H1 (cell line): ENCODE data around the gene CKAP2L. TPM values are rescaled to one million over a fixed set of nuclear protein-coding genes. Genes with fewer than 3 reads are reported as not detected.

Experiments used
- CTCF ChIA-PET: fragments of 300-600 bp; sonication (Branson Sonifier 250); formaldehyde crosslinking; loops from one replicate; lab custom pipeline; 2021; ENCODE audit not compliant: partially characterized antibody; lab: Charles Lee
- POLR2A ChIA-PET: fragments of 300-600 bp; sonication (Branson Sonifier 250); formaldehyde crosslinking; loops from one replicate; lab custom pipeline; 2021; ENCODE audit warnings: inconsistent platforms; ENCODE audit not compliant: partially characterized antibody; lab: Charles Lee
- DNase-seq, 2 experiments: peaks; one replicate each; pipeline versions ENCODE4 v3.0.0 to v3.0.0-alpha.2; 2010 to 2022; ENCODE audit warnings: low spot score in 2 of 2, low read depth in 1 of 2, mixed read lengths in 1 of 2
- FAIRE-seq: peaks from 2 replicates; lab custom pipeline; 2011; peaks lifted over from hg19 to GRCh38; lab: Jason Lieb, UNC
- H2AFZ ChIP-seq: 2 replicates; pipeline ENCODE4 v1.8.1; 2012; ENCODE audit warnings: low read length, inconsistent platforms
- H2AK5ac ChIP-seq: 2 replicates; pipeline ENCODE4 v1.6.1; 2013; ENCODE audit warnings: low read depth, low read length
- H2BK120ac ChIP-seq: replicated peaks from 2 replicates; pipeline ENCODE3; 2013; ENCODE audit warnings: low read depth, low read length, inconsistent platforms
- H2BK12ac ChIP-seq: 2 replicates; pipeline ENCODE4 v1.6.1; 2013; ENCODE audit warnings: low read depth, low read length
- H2BK15ac ChIP-seq: 2 replicates; pipeline ENCODE4 v1.6.1; 2013; ENCODE audit warnings: low read length
- H2BK20ac ChIP-seq: 2 replicates; pipeline ENCODE4 v1.6.1; 2013; ENCODE audit warnings: low read length
- H2BK5ac ChIP-seq: 2 replicates; pipeline ENCODE4 v1.6.1; 2013; ENCODE audit warnings: low read depth, low read length
- H3K14ac ChIP-seq: 2 replicates; pipeline ENCODE4 v1.6.1; 2013; ENCODE audit warnings: inconsistent platforms; ENCODE audit not compliant: insufficient read length
- H3K18ac ChIP-seq: 2 replicates; pipeline ENCODE4 v1.6.1; 2013; ENCODE audit warnings: low read length; ENCODE audit errors: extremely low read depth
- H3K23ac ChIP-seq: 2 replicates; pipeline ENCODE4 v1.6.1; 2013; ENCODE audit warnings: inconsistent platforms; ENCODE audit not compliant: insufficient read length
- H3K23me2 ChIP-seq: 2 replicates; pipeline ENCODE4 v1.6.1; 2013; ENCODE audit warnings: low read depth, low read length
- H3K27ac ChIP-seq: 2 replicates; pipeline ENCODE4 v1.6.1; 2011; ENCODE audit warnings: low read depth, low read length, inconsistent platforms
- H3K27me3 ChIP-seq, 4 experiments: replicated peaks in 1 of 4; 1 replicate in 1 of 4; 2 replicates in 3 of 4; pipeline versions ENCODE4 v1.6.1 to v1.8.1; 2011 to 2013; ENCODE audit warnings: low read length in 3 of 4, mild to moderate bottlenecking in 3 of 4, inconsistent platforms in 2 of 4, mixed read lengths in 2 of 4, moderate library complexity in 1 of 4; ENCODE audit not compliant: control insufficient read depth in 3 of 4, insufficient read depth in 3 of 4; ENCODE audit errors: extremely low read depth in 1 of 4
- H3K36me3 ChIP-seq, 4 experiments: 2 replicates each; pipeline versions ENCODE4 v1.6.1 to v1.8.1; 2011 to 2013; ENCODE audit warnings: mild to moderate bottlenecking in 4 of 4, low read length in 3 of 4, moderate library complexity in 2 of 4, control low read depth in 1 of 4, inconsistent platforms in 1 of 4; ENCODE audit not compliant: insufficient read depth in 4 of 4, control insufficient read depth in 2 of 4
- H3K4ac ChIP-seq: replicated peaks from 2 replicates; pipeline ENCODE3; 2013; ENCODE audit warnings: low read length, low read depth, mixed read lengths, inconsistent platforms; ENCODE audit not compliant: insufficient read length
- H3K4me1 ChIP-seq, 4 experiments: replicated peaks in 1 of 4; 1 replicate in 1 of 4; 2 replicates in 3 of 4; pipeline versions ENCODE4 v1.6.1 to v1.8.1; 2011 to 2013; ENCODE audit warnings: low read length in 3 of 4, inconsistent platforms in 2 of 4, mixed read lengths in 1 of 4; ENCODE audit not compliant: insufficient read depth in 4 of 4, control insufficient read depth in 3 of 4
- H3K4me2 ChIP-seq, 2 experiments: 2 replicates each; pipeline versions ENCODE4 v1.6.1 to v1.8.1; 2011 to 2013; ENCODE audit warnings: low read depth in 2 of 2, low read length in 2 of 2, control low read depth in 1 of 2, inconsistent platforms in 1 of 2, mild to moderate bottlenecking in 1 of 2; ENCODE audit not compliant: insufficient read depth in 1 of 2
- H3K4me3 ChIP-seq, 4 experiments: fragments of 200-600, 300-600 bp in 1 of 4; sonication (generic), shearing (Covaris generic), sonication (Bioruptor Twin) in 1 of 4; 2 replicates each; pipeline versions ENCODE4 v1.5.1 to v1.8.1; 2011 to 2016; ENCODE audit warnings: low read length in 4 of 4, low read depth in 3 of 4, control low read depth in 2 of 4, inconsistent platforms in 2 of 4, mild to moderate bottlenecking in 2 of 4, mixed read lengths in 1 of 4, moderate library complexity in 1 of 4; ENCODE audit not compliant: insufficient read depth in 2 of 4; ENCODE audit errors: extremely low read depth in 1 of 4
- H3K56ac ChIP-seq: replicated peaks from 2 replicates; pipeline ENCODE3; 2013; ENCODE audit warnings: low read depth, mild to moderate bottlenecking, mixed read lengths, low read length, inconsistent platforms; ENCODE audit not compliant: insufficient read length
- H3K79me1 ChIP-seq: 2 replicates; pipeline ENCODE4 v1.6.1; 2013; ENCODE audit warnings: low read depth, low read length, control low read depth
- H3K79me2 ChIP-seq, 2 experiments: 2 replicates each; pipeline versions ENCODE4 v1.6.1 to v1.8.1; 2012 to 2013; ENCODE audit warnings: low read length in 2 of 2, mild to moderate bottlenecking in 2 of 2, inconsistent platforms in 1 of 2; ENCODE audit not compliant: insufficient read depth in 2 of 2, control insufficient read depth in 1 of 2
- H3K9ac ChIP-seq, 4 experiments: replicated peaks in 1 of 4; 1 replicate in 1 of 4; 2 replicates in 3 of 4; pipeline versions ENCODE4 v1.6.1 to v1.8.1; 2011 to 2013; ENCODE audit warnings: low read depth in 3 of 4, low read length in 3 of 4, control low read depth in 2 of 4, mild to moderate bottlenecking in 2 of 4, moderate library complexity in 2 of 4, inconsistent platforms in 1 of 4; ENCODE audit errors: extremely low read depth in 1 of 4
- H3K9me3 ChIP-seq, 2 experiments: 2 replicates each; pipeline versions ENCODE4 v1.6.1 to v1.8.1; 2012 to 2013; ENCODE audit warnings: mild to moderate bottlenecking in 2 of 2, moderate library complexity in 2 of 2, control low read depth in 1 of 2, inconsistent platforms in 1 of 2, low read depth in 1 of 2, low read length in 1 of 2, mixed read lengths in 1 of 2; ENCODE audit not compliant: insufficient read depth in 2 of 2
- H4K20me1 ChIP-seq, 2 experiments: replicated peaks in 1 of 2; 2 replicates each; pipeline versions ENCODE3 to v1.8.1; 2011 to 2013; ENCODE audit warnings: inconsistent platforms in 2 of 2, low read length in 2 of 2, mild to moderate bottlenecking in 1 of 2; ENCODE audit not compliant: insufficient read depth in 2 of 2, control insufficient read depth in 1 of 2
- H4K5ac ChIP-seq: 2 replicates; pipeline ENCODE4 v1.6.1; 2013; ENCODE audit warnings: low read length, low read depth, mixed read lengths, inconsistent platforms; ENCODE audit not compliant: insufficient read length
- H4K8ac ChIP-seq: 2 replicates; pipeline ENCODE4 v1.8.0; 2013; ENCODE audit warnings: mild to moderate bottlenecking, moderate library complexity, low read length, inconsistent platforms; ENCODE audit not compliant: insufficient read depth; ENCODE audit errors: extremely low read depth
- H4K91ac ChIP-seq: replicated peaks from 2 replicates; pipeline ENCODE3; 2013; ENCODE audit warnings: low read length, mixed read lengths, inconsistent platforms; ENCODE audit not compliant: insufficient read length
- ASH2L ChIP-seq: fragments of 200-600, 300-600 bp; sonication (generic); IDR thresholded peaks from one replicate; pipeline ENCODE4 v1.7.1; 2017; ENCODE audit warnings: low read length
- BACH1 ChIP-seq: IDR thresholded peaks from 2 replicates; pipeline ENCODE4 v1.6.1; 2012; ENCODE audit warnings: low read length, improper control_type of control experiment
- CHD2 ChIP-seq: IDR thresholded peaks from 2 replicates; pipeline ENCODE4 v1.6.1; 2012; ENCODE audit warnings: low read length, improper control_type of control experiment
- CTBP2 ChIP-seq: IDR thresholded peaks from 2 replicates; pipeline ENCODE4 v1.7.0; 2011; ENCODE audit warnings: borderline replicate concordance, mild to moderate bottlenecking, moderate library complexity, mixed read lengths, low read length; ENCODE audit not compliant: insufficient read depth, insufficient read length
- JUN ChIP-seq: IDR thresholded peaks from 2 replicates; pipeline ENCODE4 v1.6.1; 2011; ENCODE audit warnings: low read depth, mild to moderate bottlenecking, improper control_type of control experiment, low read length
- MAFK ChIP-seq: IDR thresholded peaks from 2 replicates; pipeline ENCODE4 v1.6.1; 2012; ENCODE audit warnings: low read depth, mild to moderate bottlenecking, improper control_type of control experiment, low read length
- RNF2 ChIP-seq: fragments of 200-900, 300-1000 bp; sonication (generic); IDR thresholded peaks from 2 replicates; pipeline ENCODE4 v1.7.1; 2016; ENCODE audit warnings: borderline replicate concordance, low read depth, mild to moderate bottlenecking, antibody characterized with exemption, low read length; ENCODE audit not compliant: poor library complexity, severe bottlenecking; ENCODE audit errors: missing control alignments
- SUZ12 ChIP-seq: fragments of 200-600 bp; sonication (generic); IDR thresholded peaks from 2 replicates; pipeline ENCODE4 v1.6.1; 2012; ENCODE audit warnings: mild to moderate bottlenecking, inconsistent platforms, low read length, moderate library complexity, mixed read lengths
- TBP ChIP-seq: IDR thresholded peaks from 2 replicates; pipeline ENCODE4 v1.6.1; 2011; ENCODE audit warnings: low read depth, low read length, improper control_type of control experiment
- WGBS, 2 experiments: shearing (Covaris generic) in 1 of 2; methylation state at CpG; one replicate each; pipeline versions ENCODE4 v1.1.6 to v1.1.7; 2013 to 2015; ENCODE audit warnings: low lambda C conversion rate in 2 of 2, mixed read lengths in 2 of 2, inconsistent platforms in 1 of 2, low coverage in 1 of 2, missing lambda C conversion rate in 1 of 2; ENCODE audit not compliant: insufficient replicate concordance in 2 of 2, insufficient coverage in 1 of 2, insufficient read length in 1 of 2; ENCODE audit errors: extremely low coverage in 1 of 2, missing lambda C conversion rate in 1 of 2; 5-methylcytosine and 5-hydroxymethylcytosine counted together
- polyA plus RNA-seq, 7 experiments: library from polyadenylated mRNA; depleted of rRNA in 3 of 7; stranded (reverse) in 5 of 7; unstranded in 2 of 7; fragments of >200 nt in 5 of 7; fragments of 200-250 nt in 2 of 7; gene quantifications; 1 replicate in 5 of 7; 2 replicates in 1 of 7; 4 replicates in 1 of 7; pipeline versions ENCODE4 v1.2.1 to v1.2.3, GENCODE V29; 2011 to 2013; ENCODE audit warnings: missing spikeins in 2 of 7, mixed read lengths in 2 of 7
- total RNA-seq: library from RNA; stranded (reverse); fragmentation: NEBNext Ultra II Directional; extraction: Animal tissue kit (Norgen Biotek cat#: 25700); gene quantifications from 2 replicates; pipeline ENCODE4 v1.2.1, GENCODE V29; 2021

Gene CKAP2L
- total and polyA plus RNA-seq, 2 of the 8 experiments (the other 6 are each of a cell fraction or from before 2014, with no cell fraction given), result 2.5 to 20.7 TPM

DNA sequence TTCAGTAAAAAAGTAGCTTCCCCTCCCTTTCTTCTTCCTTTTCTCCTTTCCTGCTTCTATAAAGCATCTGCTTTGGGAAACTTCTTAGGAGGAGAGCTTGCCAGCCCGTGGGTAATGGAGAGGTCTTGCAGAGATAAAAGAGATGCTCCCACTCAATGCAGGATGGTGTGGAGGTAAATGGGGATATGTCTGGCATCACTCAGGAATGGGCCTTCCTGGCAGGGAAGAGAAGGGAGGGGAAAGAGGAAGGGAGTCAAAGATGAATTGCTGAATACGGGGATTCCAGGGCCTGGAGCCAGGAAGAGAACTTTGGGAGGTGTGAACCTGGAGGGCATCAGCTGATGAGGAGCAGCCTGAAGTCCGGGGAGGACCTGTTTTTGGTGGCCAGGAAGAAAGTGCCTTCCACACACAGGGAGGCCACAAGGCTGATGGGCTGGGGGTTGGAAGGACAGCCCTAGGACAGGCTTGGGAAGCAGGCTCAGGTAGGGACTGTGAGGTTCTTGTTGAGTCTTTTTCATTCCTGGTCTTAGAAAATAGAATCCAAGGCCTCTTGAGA lies 46.9 kb upstream of the CKAP2L start:
- H3K18ac ChIP-seq, result peak overlapping the region; percentile 60; the same call in 1 of the 2 replicates
- H3K9ac ChIP-seq, result no peak overlapping the region
- H3K27ac ChIP-seq, result no peak overlapping the region
- no peak overlapping the region for H4K91ac ChIP-seq
- CTCF ChIA-PET, result interaction anchor here (1.4 to 2.5 kb wide), 2 partner anchors 74 to 85 kb away, joined by 5 to 8 read pairs; no protein-coding TSS in a partner anchor
- H3K23ac ChIP-seq, result no peak overlapping the region
- 88% methylated on average over 3 of the region's 3 CpGs; no CpG with 5 or more reads in 1 of the 2 experiments for WGBS, 2 experiments
- no peak overlapping the region for H2AK5ac ChIP-seq
- TF ChIP-seq RNF2 (no peak), BACH1 (no peak), ASH2L (no peak), MAFK (no peak), CTBP2 (no peak), TBP (no peak), CHD2 (no peak), SUZ12 (no peak), JUN (no peak)
- TF ChIP-seq, all 59 proteins: peak for 0
- Histone ChIP-seq H4K8ac (no peak overlapping the region), H3K27me3 (no peaks in the 10 kb centered on the region), H2BK20ac (peak overlapping the region; percentile 66; the same call in 1 of the 2 replicates), H2AFZ (no peak overlapping the region), H3K9me3 (no peaks in the 10 kb centered on the region), H3K79me1 (no peaks in the 10 kb centered on the region), H3K14ac (no peak overlapping the region), H3K36me3 (no peaks in the 10 kb centered on the region), H4K20me1 (no peaks in the 10 kb centered on the region), H3K4ac (no peak overlapping the region), H3K4me1 (peaks cover 0 to 15% (median 5%) of the 10 kb centered on the region in 4 experiments; a peak in 6 of 7 replicates), H3K4me2 (no peak overlapping the region), H4K5ac (no peak overlapping the region), H3K56ac (no peak overlapping the region), H2BK5ac (peak overlapping the region; percentile 77; the same call in 1 of the 2 replicates), H2BK12ac (peak overlapping the region; percentile 68; the same call in 1 of the 2 replicates), H3K79me2 (no peaks in the 10 kb centered on the region), H3K23me2 (no peaks in the 10 kb centered on the region), H2BK15ac (peak overlapping the region; percentile 96; the same call in 1 of the 2 replicates), H3K4me3 (no peak overlapping the region), H2BK120ac (peak overlapping the region; percentile 11)
- DNase-seq, result no peak
- POLR2A ChIA-PET, result no interaction called here
- FAIRE-seq, result no peak
